ENCODE data around the gene RUFY4.
A peak's percentile ranks its signal among the peaks of the same experiment; 100 is the strongest.

Gene RUFY4

GRCh38 chr2:218068721-218069334 lies at the start of gene RUFY4:
TSS of gene RUFY4 (plus strand) at chr2:218069253. CDS start at chr2:218070606, 1,353 bp downstream.
- DNase-seq (ENCODE audit: low spot score), result peak; percentile 87

GRCh38 chr2:218019411-218020060 lies 49.5 kb upstream of the RUFY4 start:
- no peak for DNase-seq (ENCODE audit: low spot score)

- DNase-seq (ENCODE audit: low spot score), result no peak
Measured at GRCh38 chr2:218020281-218020680, 48.8 kb upstream of the RUFY4 start.

GRCh38 chr2:218020966-218021535 lies 48.0 kb upstream of the RUFY4 start:
- DNase-seq (ENCODE audit: low spot score), result no peak

- no peak for DNase-seq (ENCODE audit: low spot score)
Measured at GRCh38 chr2:218021536-218022071, 47.4 kb upstream of the RUFY4 start.

- DNase-seq (ENCODE audit: low spot score), result no peak
Measured at GRCh38 chr2:218022131-218022850, 46.8 kb upstream of the RUFY4 start.

GRCh38 chr2:218022851-218023530 lies 46.1 kb upstream of the RUFY4 start:
- DNase-seq (ENCODE audit: low spot score), result no peak

GRCh38 chr2:218023636-218024035 lies 45.4 kb upstream of the RUFY4 start:
- DNase-seq (ENCODE audit: low spot score), result no peak

GRCh38 chr2:218024336-218024735 lies 44.7 kb upstream of the RUFY4 start:
- DNase-seq (ENCODE audit: low spot score), result no peak

GRCh38 chr2:218024871-218025270 lies 44.2 kb upstream of the RUFY4 start:
- no peak for DNase-seq (ENCODE audit: low spot score)

GRCh38 chr2:218026244-218026643 lies 42.8 kb upstream of the RUFY4 start:
- DNase-seq (ENCODE audit: low spot score), result no peak

GRCh38 chr2:218026676-218027425 lies 42.2 kb upstream of the RUFY4 start:
- no peak for DNase-seq (ENCODE audit: low spot score)

- DNase-seq (ENCODE audit: low spot score), result no peak
Measured at GRCh38 chr2:218027426-218028188, 41.4 kb upstream of the RUFY4 start.

GRCh38 chr2:218028189-218028495 lies 40.9 kb upstream of the RUFY4 start:
- no peak for DNase-seq (ENCODE audit: low spot score)

GRCh38 chr2:218028562-218029348 lies 40.3 kb upstream of the RUFY4 start:
- DNase-seq (ENCODE audit: low spot score), result no peak

- no peak for DNase-seq (ENCODE audit: low spot score)
Measured at GRCh38 chr2:218029366-218030360, 39.4 kb upstream of the RUFY4 start.

- DNase-seq (ENCODE audit: low spot score), result no peak
Measured at GRCh38 chr2:218030409-218031195, 38.5 kb upstream of the RUFY4 start.

- peak; percentile 1 for DNase-seq (ENCODE audit: low spot score)
Measured at GRCh38 chr2:218031261-218031660, 37.8 kb upstream of the RUFY4 start.

Measured in Ammon's horn (tissue), 1 donor.